ENCODE results near the gene KCTD5.
"Not testable (repeated sequence)": the region's sequence is repeated elsewhere in the genome, so short reads cannot be mapped to it uniquely, and the experiment has no call there.

KCTD5 gene

DNA sequence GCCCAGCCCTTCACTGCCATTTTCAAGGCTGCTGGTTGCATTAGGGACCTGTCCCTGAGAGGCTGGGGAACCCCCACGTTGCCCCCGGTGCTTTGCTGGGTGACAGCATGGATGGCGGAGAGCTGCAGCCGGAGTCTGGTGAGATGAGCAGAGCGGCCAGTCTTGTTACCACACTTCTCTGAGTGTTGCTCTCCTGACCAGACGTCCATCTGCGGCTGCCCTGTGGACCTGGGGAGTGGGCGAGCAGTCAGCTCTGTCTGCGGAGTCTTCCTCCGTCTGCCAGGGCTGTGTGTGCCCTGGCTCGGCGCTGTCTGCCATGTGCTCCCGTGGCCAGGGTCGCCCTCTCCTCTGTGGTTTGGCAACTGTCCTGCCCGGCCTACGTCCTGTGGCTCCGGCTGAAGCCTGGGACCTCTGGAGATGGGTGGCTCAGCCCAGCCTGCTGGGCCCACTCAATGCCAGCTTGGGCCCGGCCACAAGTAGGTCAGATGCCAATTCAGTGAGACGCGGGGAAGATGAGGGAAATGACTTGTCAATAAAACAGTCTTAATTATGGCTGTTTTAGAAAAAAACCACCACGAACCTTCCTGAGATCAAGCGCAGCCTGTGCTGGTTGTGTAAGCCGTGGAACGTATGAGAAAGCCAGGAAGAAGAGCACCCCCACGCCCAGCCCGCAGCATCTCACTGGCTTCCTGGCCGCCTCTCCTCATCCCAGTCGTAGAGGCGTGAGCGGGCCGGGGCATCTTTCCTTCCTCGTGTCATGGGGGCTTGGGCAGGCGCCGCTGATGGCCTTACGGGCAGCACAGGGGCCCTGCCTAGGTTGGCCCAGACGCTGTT lies 7.9 kb downstream of the KCTD5 start:
- H3K4me1 ChIP-seq, result peaks cover 0 to 24% (median 5%) of the 10 kb centered on the region in 4 donors

DNA sequence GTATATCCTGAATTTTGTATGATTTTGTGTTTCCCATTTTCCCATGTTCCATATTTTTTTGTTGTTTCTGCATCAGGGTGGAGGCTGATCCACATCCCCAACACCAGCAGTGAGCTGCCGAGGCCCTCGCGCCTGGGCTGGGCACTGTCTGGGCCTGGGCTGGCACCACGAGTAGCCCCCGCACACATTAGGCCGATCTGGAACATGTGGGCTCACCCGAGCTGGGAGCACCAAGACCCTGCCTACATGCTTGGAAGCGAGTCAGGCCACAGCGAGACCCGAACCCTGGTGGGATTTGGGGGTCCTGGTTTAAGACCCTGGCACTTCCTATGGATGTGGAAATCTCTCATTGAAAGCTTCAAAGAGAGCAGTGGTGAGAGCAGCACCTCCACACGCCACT lies 8.5 kb downstream of the KCTD5 start:
- H3K9me3 ChIP-seq, result no peaks in the 10 kb centered on the region
- H3K27ac ChIP-seq, result no peak overlapping the region
- peaks cover 0 to 24% (median 5%) of the 10 kb centered on the region in 4 donors for H3K4me1 ChIP-seq
- DNase-seq, result no peak
- no peaks in the 10 kb centered on the region for H3K27me3 ChIP-seq
- intact Hi-C loops (cut with DNase I; ENCODE audit: low total_unique reads), result no loop called here
- H3K4me3 ChIP-seq, result no peak overlapping the region
- TF ChIP-seq, protein P1, sequence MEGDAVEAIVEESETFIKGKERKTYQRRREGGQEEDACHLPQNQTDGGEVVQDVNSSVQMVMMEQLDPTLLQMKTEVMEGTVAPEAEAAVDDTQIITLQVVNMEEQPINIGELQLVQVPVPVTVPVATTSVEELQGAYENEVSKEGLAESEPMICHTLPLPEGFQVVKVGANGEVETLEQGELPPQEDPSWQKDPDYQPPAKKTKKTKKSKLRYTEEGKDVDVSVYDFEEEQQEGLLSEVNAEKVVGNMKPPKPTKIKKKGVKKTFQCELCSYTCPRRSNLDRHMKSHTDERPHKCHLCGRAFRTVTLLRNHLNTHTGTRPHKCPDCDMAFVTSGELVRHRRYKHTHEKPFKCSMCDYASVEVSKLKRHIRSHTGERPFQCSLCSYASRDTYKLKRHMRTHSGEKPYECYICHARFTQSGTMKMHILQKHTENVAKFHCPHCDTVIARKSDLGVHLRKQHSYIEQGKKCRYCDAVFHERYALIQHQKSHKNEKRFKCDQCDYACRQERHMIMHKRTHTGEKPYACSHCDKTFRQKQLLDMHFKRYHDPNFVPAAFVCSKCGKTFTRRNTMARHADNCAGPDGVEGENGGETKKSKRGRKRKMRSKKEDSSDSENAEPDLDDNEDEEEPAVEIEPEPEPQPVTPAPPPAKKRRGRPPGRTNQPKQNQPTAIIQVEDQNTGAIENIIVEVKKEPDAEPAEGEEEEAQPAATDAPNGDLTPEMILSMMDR (IDR thresholded peaks at IDR 0.05), result no peak
- H3K36me3 ChIP-seq, result peaks cover 0 to 24% (median 13%) of the 10 kb centered on the region in 3 donors

More for the DNA sequence above, 7.9 kb downstream of the KCTD5 start:
- intact Hi-C loops (cut with DNase I; ENCODE audit: low total_unique reads), result no loop called here
- Histone ChIP-seq H3K27me3 (no peaks in the 10 kb centered on the region), H3K27ac (no peak overlapping the region), H3K9me3 (no peaks in the 10 kb centered on the region), H3K36me3 (peaks cover 0 to 24% (median 13%) of the 10 kb centered on the region in 3 donors), H3K4me3 (no peak overlapping the region)
- TF ChIP-seq, protein P1 (IDR thresholded peaks at IDR 0.05), result no peak
- no peak for DNase-seq

DNA sequence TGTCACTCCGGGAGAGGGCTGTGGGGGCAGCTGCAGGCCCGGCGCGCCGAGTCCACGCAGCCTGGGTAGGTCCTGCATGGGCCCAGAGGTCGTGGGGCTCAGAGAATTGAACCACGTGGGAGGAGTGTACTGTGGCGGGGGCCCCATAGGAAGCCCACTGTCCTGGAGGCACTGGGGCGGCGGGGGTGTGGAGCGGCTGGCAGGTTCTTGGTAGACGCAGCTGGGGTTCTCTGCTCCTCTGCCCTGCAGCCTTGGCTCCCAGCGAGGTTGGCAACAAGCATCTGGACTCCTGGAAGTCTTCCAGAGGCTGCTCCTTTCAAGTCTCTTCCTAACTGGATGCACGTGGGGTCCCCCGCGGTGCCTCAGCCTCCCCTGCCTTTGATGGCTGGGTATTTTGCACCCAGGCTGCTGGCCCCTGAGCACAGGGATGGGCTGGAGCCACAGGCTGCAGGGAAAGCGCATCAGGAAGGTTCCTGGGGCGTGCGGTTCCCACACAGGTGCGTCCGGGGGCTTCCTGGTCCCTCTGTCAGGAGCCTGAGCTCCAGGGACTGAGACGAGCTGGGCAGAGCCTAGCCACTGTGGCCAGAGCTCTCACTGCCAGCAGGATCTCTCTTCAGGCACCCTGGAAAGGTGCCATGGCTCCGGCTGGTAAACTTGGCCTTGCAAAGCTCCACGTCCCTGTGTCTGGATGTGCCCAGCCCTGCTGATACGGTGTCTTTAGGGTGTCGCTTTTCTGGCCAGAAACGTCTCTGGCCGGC lies 9.3 kb downstream of the KCTD5 start:
- H3K27ac ChIP-seq, result no peak overlapping the region
- peaks cover under 1 to 26% (median 14%) of the 10 kb centered on the region in 3 donors for H3K36me3 ChIP-seq
- no peak overlapping the region for H3K4me3 ChIP-seq

DNA sequence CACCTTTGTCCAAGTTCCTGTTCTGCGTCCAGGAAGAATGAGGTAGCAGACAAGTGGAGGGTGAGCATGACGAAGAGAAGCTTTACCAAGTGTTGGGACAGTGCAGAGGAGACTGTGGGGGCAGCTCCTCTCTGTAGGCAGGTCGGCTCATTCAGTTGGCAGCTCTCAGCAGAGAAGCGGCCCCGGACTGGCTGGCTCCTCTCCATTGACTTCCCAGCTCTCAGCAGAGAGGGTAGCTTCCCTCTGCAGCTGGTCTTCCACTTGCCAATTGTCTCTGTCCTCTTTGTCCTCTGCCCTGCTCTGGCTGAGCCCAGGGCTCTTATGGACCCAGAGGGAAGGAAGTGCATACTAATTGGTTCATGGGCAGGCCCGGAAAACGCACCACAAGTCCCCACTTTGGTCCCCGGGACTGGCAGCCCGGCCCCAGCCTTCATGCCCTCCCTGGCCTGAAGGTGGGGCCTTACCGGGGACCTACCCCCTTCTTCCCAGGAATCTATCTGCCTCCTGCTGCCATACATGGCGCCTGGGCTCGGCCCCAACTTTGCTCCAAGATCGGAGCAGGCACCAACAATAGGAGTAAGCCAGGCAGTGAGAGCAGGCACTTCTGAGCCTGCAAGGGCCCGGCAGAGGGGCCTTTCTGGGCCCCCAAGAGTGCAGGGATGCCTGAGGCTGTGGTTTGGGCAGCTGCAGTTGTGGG lies 10.1 kb downstream of the KCTD5 start:
- H3K36me3 ChIP-seq, result peaks cover 8 to 34% (median 22%) of the 10 kb centered on the region in 3 donors
- peaks cover 0 to 24% (median 4%) of the 10 kb centered on the region in 4 donors for H3K4me1 ChIP-seq
- TF ChIP-seq, protein P1 (IDR thresholded peaks at IDR 0.05), result no peak
- H3K27ac ChIP-seq, result no peak overlapping the region
- no peak for DNase-seq
- no peaks in the 10 kb centered on the region for H3K27me3 ChIP-seq
- no peaks in the 10 kb centered on the region for H3K9me3 ChIP-seq
- intact Hi-C loops (cut with DNase I; ENCODE audit: low total_unique reads), result no loop called here
- H3K4me3 ChIP-seq, result no peak overlapping the region

More for the DNA sequence above, 9.3 kb downstream of the KCTD5 start:
- no peak for DNase-seq
- TF ChIP-seq, protein P1 (IDR thresholded peaks at IDR 0.05), result no peak
- intact Hi-C loops (cut with DNase I; ENCODE audit: low total_unique reads), result no loop called here
- H3K9me3 ChIP-seq, result no peaks in the 10 kb centered on the region
- no peaks in the 10 kb centered on the region for H3K27me3 ChIP-seq
- peaks cover 0 to 24% (median 5%) of the 10 kb centered on the region in 4 donors for H3K4me1 ChIP-seq

DNA sequence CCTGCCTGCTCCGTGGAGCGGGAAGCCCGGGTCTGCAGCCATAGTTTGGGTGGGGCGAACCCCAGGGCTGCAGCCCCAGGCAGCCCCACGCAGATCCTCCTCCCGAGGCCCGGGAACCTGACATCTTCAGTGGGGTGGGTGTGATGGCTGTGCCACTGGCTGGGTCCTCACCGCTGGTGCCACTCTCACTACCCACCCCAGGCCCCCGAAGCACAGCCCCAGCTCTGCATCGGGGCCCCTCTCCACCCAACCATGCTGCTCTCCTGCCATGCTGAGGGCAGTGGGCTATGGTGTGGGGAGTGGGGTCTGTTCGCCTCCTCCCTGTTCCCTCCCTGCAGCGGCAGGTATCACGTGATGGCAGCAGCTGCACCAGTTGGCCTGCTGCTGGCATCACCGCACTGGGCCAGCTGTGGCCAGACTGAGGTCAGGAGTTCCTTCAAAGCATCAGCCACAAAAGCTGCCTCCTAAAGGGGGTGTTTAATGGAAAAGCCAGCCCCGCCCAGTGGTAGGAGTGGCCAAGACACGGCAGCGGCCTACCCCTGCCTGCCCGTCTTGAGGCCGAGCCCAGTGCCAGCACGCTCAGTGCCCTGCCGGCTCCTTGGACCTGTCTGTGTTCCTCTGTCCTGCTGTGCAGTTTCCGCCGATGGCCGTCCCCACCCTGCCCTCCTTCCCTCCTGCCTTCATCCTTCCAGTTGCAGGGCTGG lies 10.8 kb downstream of the KCTD5 start:
- H3K4me1 ChIP-seq, result peaks cover 0 to 24% (median 2%) of the 10 kb centered on the region in 4 donors
- TF ChIP-seq, protein P1 (IDR thresholded peaks at IDR 0.05), result no peak
- H3K27me3 ChIP-seq, result no peaks in the 10 kb centered on the region
- H3K36me3 ChIP-seq, result peaks cover 15 to 41% (median 29%) of the 10 kb centered on the region in 3 donors
- no peak overlapping the region for H3K4me3 ChIP-seq
- no peaks in the 10 kb centered on the region for H3K9me3 ChIP-seq
- intact Hi-C loops (cut with DNase I; ENCODE audit: low total_unique reads), result no loop called here
- no peak overlapping the region for H3K27ac ChIP-seq
- no peak for DNase-seq

DNA sequence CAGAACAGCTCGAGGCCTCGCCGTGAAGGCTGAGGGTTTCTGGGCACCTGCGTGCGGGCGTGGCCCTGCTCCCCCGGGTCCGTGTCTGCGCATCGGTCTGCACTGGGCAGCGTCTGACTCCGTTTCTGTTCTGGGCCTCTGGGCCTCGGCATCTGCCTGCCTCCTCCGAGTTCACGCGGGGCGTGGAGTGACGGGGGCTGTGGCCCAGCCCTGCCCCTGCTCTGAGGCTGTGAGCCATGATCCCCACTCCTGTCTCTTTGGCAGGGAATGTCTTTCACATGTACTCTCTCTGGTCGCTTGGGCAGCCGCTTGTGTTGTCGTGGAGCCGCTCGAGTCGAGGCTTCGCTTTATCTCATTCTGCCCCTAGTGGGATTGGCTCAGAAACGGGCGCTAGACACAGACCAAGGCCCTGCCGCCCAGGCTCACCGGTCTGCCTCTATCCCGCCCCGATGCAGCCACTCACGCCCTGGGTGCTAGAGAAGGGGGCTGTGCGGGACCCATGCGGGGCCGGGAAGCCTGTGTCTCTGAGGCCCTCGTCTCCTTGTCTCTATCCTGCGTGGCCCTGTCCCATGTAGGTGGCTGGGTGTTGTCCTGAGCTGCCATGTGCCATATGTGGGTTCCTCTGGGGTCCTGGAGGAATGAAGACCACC lies 14.4 kb downstream of the KCTD5 start:
- DNase-seq; H3K9me3 ChIP-seq; H3K27ac ChIP-seq; intact Hi-C loops (cut with DNase I; ENCODE audit: low total_unique reads); H3K27me3 ChIP-seq; H3K4me3 ChIP-seq: not testable (repeated sequence)
- H3K4me1 ChIP-seq, result peaks cover 0 to 10% (median 0%) of the 10 kb centered on the region in 4 donors
- peaks cover 38 to 57% (median 55%) of the 10 kb centered on the region in 3 donors for H3K36me3 ChIP-seq
